ENCODE measurements around the gene SMIM10L2A. TPM values are rescaled to one million over a fixed set of nuclear protein-coding genes. Genes with fewer than 3 reads are reported as not detected.
A peak's percentile ranks its signal among the peaks of the same experiment; 100 is the strongest.

SMIM10L2A gene
- total RNA-seq, 6 experiments from 2014 or later, result not detected

DNA sequence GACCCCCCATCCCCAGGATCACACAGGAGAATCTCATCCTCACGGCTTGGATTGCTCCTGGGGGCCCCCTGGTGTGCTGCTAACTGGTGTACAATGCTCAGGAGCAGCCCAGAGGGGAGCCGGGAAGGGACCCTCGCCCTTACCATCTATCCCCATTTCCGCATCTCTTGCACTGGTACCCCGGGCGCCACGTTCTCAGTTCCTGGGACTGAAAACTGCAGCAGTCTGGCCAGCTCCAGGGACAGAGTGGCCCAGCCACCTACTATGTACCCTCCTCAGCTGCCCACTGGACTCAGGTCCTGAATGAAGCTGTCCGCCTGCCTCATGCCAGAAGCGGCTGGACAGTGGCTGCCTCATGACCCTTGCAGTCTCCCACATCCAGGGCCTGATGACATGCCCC, 2.7 kb downstream of the SMIM10L2A start:
- no peaks in the 10 kb centered on the region for H3K4me1 Mint-ChIP-seq (ENCODE audit: low read depth)
- TF ChIP-seq, protein P1, sequence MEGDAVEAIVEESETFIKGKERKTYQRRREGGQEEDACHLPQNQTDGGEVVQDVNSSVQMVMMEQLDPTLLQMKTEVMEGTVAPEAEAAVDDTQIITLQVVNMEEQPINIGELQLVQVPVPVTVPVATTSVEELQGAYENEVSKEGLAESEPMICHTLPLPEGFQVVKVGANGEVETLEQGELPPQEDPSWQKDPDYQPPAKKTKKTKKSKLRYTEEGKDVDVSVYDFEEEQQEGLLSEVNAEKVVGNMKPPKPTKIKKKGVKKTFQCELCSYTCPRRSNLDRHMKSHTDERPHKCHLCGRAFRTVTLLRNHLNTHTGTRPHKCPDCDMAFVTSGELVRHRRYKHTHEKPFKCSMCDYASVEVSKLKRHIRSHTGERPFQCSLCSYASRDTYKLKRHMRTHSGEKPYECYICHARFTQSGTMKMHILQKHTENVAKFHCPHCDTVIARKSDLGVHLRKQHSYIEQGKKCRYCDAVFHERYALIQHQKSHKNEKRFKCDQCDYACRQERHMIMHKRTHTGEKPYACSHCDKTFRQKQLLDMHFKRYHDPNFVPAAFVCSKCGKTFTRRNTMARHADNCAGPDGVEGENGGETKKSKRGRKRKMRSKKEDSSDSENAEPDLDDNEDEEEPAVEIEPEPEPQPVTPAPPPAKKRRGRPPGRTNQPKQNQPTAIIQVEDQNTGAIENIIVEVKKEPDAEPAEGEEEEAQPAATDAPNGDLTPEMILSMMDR (IDR thresholded peaks at IDR 0.05), result no peak
- no peak overlapping the region for H3K4me3 Mint-ChIP-seq
- H3K9me3 Mint-ChIP-seq, result peaks cover 4% of the 10 kb centered on the region; the same call in 1 of the 2 replicates
- H3K36me3 Mint-ChIP-seq (ENCODE audit: low read depth), result no peaks in the 10 kb centered on the region
- H3K27me3 Mint-ChIP-seq (ENCODE audit: insufficient read depth), result peaks cover 5% of the 10 kb centered on the region
- DNase-seq, result no peak
- H3K27ac Mint-ChIP-seq, result no peak overlapping the region

DNA sequence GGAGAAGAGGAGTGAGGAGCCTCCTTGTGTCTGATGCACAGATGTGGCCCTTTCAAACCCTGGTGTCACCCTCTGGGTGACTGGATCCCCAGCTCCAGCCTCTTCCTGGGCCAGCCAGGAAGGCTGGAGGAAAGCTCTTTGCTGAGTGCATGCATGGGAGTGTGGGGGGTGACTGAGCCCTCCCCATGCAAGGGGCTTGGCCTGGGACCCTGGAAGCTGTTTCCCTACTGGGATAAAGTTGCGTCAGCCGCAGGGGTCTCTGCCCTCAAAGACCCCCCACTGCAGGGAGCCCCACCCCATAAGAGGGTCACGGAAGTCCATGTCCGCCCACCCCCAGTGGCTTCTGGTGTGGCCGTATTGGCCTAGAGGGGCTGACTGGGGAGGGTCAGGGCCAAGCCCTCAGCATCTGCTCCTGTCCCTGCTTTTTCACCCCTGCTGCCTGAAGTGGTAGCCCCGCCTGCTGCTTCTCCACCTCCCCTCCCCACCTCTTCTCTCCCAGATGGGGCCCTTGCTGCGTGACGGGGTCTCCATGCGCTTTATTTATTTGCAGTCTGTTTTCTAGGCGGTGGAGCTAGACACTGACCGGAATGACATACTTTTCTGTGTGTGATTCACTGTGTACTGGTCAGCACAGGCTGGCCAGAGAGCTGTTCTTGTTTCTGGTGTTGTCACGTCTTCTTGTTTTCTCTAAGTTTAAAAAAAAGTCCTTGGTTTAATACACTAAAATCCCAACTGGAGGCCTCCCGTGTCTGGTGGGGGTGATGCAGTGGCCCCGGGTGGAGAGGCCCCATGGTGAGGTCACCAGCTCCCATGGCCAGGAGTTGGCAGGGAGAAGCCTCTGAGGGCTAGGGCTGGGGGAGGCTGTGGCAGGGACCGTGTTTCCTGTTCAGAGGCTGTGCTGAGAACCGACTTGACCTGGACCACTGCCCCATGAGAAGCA, 3.6 kb downstream of the SMIM10L2A start:
- Mint-ChIP-seq H3K36me3 (ENCODE audit: low read depth) (no peaks in the 10 kb centered on the region), H3K27ac (no peak overlapping the region), H3K4me3 (no peak overlapping the region; the same call in 1 of the 2 replicates), H3K27me3 (ENCODE audit: insufficient read depth) (peaks cover 5% of the 10 kb centered on the region), H3K4me1 (ENCODE audit: low read depth) (no peaks in the 10 kb centered on the region), H3K9me3 (peaks cover 4% of the 10 kb centered on the region; the same call in 1 of the 2 replicates)
- peak; percentile 35 for DNase-seq
- TF ChIP-seq, protein P1 (IDR thresholded peaks at IDR 0.05), result no peak

DNA sequence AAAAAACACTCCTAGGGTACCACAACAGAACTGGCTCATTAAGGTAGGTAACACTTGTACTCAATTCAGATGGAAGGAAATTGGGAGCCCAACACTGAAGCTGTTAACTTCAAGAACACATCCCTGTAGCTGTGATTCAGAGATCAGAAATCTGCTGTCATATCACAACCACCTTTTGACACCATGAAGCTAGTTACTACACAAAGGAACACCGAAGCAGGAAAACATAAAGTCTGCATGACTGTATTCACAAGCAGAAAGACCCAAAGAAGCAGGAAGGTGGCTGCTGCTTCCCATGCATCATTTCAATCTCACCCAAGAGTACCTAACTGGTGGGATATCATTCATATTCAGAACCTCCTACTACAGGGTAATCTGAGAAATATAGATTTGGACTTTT, 7.7 kb downstream of the SMIM10L2A start:
- peaks cover 3% of the 10 kb centered on the region for H3K27me3 Mint-ChIP-seq (ENCODE audit: insufficient read depth)
- no peak overlapping the region for H3K4me3 Mint-ChIP-seq
- H3K27ac Mint-ChIP-seq, result no peak overlapping the region
- no peaks in the 10 kb centered on the region for H3K36me3 Mint-ChIP-seq (ENCODE audit: low read depth)
- TF ChIP-seq, protein P1 (IDR thresholded peaks at IDR 0.05), result no peak
- no peaks in the 10 kb centered on the region for H3K4me1 Mint-ChIP-seq (ENCODE audit: low read depth)
- peaks cover 4% of the 10 kb centered on the region; the same call in 1 of the 2 replicates for H3K9me3 Mint-ChIP-seq
- no peak for DNase-seq

DNA sequence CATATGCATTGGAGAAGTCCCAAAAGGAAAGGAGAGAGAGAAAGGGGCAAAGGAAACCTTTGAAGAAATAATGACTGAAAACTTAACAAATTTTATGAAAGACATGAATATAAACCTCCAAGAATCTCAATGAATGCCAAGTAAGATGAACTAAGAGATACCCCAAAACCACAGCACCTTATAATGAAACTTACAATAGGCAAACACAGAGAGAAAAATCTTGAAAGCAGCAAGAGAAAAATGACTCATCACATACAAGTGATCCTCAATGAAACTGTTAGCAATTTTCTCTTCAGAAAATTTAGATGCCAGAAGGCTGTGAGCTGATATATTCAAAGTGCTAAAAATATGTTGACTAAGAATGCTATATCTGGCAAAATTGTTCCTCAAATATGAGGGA, 10.1 kb downstream of the SMIM10L2A start:
- H3K27ac Mint-ChIP-seq, result no peak overlapping the region
- H3K4me1 Mint-ChIP-seq (ENCODE audit: low read depth), result no peaks in the 10 kb centered on the region
- no peaks in the 10 kb centered on the region; the same call in none of the 2 replicates for H3K27me3 Mint-ChIP-seq (ENCODE audit: insufficient read depth)
- TF ChIP-seq, protein P1 (IDR thresholded peaks at IDR 0.05), result no peak
- H3K9me3 Mint-ChIP-seq, result peaks cover 15% of the 10 kb centered on the region; the same call in 1 of the 2 replicates
- H3K36me3 Mint-ChIP-seq (ENCODE audit: low read depth), result no peaks in the 10 kb centered on the region
- no peak overlapping the region for H3K4me3 Mint-ChIP-seq
- DNase-seq, result peak; percentile 0

DNA sequence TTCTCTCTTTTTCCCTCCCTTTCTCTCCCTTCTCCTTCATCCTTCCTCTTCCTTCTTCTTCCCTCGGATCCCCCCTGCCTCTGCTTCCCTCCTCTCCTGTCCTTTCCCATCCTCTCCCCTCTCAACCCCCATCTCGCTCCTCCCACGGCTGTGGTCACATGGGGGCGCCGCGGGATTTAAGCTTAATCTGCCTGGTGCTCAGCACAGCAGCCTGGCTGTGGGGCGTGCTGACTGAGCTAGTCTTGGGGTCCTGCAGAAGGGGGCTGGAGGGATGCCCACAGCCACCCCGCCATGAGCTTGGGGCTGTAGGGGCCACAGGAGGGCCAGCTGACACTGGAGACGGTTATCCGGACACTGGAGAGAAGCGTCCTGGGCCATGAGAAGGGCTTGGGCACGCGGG, 10.7 kb downstream of the SMIM10L2A start:
- Mint-ChIP-seq H3K27ac (no peak overlapping the region), H3K36me3 (ENCODE audit: low read depth) (no peaks in the 10 kb centered on the region), H3K27me3 (ENCODE audit: insufficient read depth) (no peaks in the 10 kb centered on the region; the same call in 1 of the 2 replicates), H3K4me3 (no peak overlapping the region), H3K4me1 (ENCODE audit: low read depth) (no peaks in the 10 kb centered on the region), H3K9me3 (peaks cover 15% of the 10 kb centered on the region; the same call in 1 of the 2 replicates)
- DNase-seq, result no peak
- TF ChIP-seq, protein P1 (IDR thresholded peaks at IDR 0.05), result no peak
